ENCODE measurements around the gene POLN.
"Not testable (repeated sequence)": the region's sequence is repeated elsewhere in the genome, so short reads cannot be mapped to it uniquely, and the experiment has no call there.

The POLN gene

DNA sequence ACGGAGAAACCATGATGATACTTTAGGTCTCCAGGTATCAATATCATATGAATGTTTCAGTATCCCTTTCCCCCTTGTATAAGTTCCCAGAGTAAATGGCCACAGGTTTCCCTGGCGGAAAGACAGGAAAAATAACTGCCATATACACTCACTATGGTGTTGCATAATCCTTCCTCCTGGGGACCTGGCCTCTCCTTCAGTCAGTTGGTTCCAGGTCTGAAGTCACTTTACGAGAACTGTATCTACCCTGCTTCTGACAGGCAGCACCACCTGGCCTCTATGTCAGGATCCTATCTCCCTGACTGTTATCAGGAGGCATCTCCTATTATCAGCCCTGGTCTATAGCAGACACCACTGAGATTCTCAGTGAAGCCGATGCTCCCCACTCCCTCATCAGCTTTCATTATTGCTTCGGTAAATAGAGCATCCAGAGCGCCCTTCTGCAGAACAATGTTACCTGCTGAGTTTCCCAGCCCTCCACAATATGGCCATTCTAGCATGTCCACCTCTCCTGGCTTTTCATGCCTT, 22.6 kb downstream of the POLN start:
- DNase-seq: peak in 1 of 14 donors; percentile 67

DNA sequence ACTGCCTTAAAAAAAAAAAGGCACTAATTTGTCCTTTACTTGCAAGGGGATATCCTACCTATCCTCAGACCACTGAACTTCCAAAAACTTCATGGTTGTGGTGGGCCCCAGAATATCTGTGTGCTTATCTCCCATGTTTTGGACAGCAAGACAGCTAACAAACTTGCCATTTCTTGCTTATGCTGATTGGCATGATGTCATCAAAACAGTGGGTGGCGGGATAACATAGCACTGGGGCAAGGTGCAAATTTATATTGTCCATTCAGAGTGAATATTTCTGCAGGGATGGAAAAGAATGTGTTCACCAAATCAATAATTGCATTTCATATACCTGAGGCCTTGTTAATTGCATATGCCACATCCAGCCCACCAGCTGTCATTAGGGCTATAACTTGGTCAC, 23.5 kb downstream of the POLN start:
- DNase-seq: no peak

DNA sequence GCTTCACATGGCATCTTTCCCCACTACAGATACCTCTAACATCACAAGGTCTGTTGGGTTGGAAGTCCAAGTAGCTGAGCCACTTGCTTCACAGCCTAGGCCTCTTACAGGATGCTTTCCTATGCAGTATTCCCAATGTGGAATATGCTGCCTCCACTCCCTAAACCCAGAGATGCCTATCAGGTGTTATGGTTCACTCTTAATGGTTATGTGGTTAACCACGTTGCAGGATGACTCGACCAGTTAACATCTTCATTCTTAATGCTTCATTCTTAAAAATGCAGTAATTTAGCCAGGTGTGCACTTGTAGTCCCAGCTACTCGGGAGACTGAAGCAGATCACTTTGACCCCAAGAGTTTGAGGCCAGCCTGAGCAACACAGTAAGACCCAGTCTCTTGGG, 24.2 kb downstream of the POLN start:
- DNase-seq: no peak

DNA sequence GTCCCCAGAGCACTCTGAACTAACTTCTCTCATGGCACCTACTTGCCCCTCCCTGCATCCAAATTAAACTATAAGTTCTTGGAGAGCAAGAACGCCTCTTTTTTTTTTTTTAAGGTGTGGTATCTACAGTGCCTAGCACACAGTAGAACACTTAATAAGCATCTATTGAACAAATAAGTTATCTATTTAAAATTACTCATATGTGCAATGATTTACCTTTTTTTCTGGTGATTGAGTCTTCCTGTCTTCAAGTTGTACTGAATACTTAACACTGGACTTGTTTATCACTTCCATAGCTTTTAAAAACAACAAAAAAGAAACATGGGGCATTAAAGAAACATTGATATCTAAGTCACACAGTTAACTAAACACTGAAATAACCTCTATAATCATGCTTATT, 29.1 kb downstream of the POLN start:
- DNase-seq: no peak

DNA sequence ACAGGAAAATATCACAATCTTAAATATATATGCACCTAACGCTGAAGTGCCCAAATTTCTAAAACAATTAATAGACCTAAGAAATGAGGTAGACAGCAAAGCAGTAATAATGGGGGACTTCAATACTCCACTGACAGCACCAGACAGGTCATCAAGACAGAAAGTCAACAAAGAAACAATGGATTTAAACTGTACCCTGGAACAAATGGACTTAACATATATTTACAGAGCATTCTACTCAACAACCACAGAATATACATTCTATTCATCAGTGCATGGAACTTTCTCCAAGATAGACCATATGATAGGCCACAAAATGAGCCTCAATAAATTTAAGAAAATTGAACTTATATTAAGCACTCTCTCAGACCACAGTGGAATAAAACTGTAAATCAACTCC, 39.1 kb downstream of the POLN start:
- not testable (repeated sequence) for DNase-seq

DNA sequence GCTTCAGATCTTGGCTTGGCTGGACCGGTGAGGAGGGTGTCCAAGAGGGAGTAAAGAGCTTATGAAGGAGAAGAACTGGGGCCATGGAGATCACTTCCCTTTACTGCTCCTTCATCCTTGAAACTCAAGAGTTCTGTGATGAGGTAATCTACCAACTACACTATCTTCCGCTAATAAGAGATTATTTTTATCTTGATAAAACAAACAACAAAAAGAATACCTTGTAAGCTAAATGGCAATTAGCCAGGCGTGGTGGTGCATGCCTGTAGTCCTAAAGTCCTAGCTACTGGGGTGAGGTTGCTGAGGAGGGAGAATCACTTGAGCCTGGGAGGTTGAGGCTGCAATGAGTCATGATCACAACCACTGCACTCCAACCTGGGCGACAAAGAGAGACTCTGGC, 47.4 kb downstream of the POLN start:
- no peak for DNase-seq

DNA sequence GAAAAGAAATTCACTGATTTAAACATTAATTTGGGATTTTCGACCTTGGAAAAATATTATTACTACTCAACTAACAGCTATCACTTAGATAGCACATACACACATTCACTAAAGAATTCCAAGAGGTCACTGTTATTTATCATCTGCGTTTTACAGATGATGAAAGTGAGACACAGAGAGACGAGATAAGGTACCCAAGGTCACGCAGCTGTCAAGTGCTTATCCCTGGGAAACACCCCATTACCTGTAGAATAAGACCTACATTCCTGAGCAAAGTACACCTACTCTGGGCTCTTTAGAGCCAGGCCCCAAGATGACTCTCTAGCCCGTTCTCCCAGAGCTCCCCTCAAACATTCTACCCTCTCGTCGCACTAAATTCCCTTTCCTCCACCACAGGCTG, 48.6 kb downstream of the POLN start:
- DNase-seq: no peak

DNA sequence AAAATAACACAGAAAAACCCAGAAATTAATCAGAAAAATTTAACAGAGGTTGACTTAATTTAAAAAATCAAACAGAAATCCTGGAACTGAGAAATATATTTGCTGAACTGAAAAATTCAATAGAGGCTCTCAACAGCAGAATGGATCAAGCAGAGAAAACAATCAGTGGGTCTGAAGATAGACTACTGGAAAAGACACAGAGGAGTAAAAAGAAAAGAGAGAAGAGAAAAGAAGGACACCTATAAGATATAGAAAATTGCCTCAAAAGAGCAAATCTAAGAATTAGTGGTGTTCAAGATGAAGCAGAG, 55.1 kb downstream of the POLN start:
- no peak for DNase-seq

DNA sequence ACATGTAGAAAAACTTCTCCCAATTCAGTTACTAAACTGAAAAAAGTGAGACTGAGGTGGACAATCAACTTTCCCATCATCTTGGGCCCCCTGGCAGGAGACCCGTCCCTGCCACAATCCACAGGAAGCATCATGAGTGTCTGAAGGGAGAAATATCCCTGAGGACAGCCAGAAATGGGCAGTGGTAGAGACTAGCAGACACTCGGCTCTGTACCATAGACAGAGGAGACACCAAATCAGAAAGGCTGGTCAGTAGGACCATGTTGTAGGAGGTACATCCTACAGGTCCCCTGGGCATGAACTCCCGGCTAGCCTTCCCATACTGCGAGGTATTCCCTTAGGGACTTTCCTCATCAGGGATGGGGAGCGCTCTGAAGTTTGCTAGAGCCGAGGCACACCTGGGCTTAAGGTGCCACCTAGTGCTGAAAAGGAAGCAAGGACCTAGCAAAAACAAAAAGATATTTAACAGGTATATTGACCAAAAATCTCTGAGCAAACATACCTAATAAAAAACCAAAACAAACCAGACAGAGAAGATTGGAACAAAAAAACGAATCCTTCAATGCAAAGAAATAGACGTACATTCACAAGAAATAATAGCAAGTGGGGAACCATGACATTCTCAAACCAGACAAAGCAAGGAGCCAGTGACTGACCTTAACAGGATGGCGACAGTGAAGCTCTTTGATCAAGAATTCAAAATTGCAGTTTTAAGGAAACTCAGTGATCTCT, 55.6 kb downstream of the POLN start:
- DNase-seq: no peak

DNA sequence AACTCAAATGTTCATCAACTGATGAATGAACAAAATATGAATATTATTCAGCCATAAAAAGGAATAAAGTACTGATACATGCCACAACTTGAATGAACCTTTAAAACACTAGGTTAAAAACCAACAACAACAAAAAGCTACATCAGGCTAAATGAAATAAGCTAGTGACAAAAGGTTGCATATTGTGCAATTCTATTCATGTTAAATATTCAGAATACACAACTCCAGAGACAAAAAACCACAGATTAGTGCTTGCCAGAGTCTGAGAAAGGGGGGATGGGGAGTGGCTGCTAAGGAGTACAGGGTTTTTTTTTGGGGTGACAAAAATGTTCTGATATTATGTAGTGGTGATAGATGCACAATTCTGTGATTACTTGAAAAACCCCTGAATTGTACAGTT, 58.5 kb downstream of the POLN start:
- DNase-seq: no peak

DNA sequence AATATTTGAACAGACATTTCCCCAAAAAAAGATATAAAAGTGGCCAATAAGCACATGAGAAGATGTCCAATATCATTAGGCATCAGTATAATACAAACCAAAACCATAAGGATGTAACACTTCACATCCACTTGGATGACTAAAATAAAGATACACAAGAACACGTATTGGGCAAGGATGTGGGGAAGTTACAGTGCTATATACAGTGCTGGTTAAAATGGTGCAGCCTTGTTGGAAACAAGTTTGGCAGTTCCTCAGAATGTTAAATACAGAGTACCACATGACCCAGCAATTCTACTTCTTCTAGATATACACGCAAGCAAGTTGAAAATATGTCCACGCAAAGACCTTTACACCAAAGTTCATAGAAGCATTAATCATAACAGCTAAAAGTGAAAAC, 58.9 kb downstream of the POLN start:
- no peak for DNase-seq

DNA sequence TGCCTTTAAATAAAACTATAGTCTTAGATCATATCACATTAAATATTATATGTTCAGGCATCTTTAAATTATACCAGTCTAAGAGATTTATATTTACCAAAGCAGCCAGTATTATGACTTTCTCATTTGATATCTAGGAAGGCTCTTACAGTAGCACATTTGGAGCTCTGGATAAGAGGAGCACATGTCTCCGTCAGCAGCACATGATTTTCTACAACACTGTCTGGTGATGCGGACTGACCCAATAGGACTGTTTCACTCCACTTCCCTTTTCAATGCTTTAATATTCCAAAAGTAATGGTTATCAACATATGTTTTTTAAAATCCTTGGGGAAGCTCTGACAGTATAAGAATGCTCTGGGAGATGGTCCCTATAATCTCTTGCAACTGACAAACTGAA, 61.5 kb downstream of the POLN start:
- DNase-seq: no peak

DNA sequence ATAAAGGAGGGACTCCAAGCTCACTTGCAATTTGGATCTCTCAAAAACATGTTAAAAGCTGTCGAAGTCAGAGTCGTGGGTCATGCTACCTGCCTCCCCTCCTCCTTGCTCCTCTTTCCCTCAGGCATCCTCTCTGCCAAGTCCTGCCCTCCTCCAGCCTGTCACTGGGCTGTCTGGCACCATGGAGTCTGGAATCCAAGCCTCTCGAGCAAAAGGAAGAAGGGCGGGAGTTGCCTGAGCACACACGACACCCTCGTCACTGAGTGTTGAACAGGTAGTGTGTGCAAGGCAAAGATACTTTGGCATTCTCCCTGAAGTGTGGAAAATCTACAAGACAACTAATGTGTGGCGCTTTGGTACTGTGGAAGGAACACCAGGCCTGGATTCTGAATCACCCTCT, 62.2 kb downstream of the POLN start:
- no peak for DNase-seq

DNA sequence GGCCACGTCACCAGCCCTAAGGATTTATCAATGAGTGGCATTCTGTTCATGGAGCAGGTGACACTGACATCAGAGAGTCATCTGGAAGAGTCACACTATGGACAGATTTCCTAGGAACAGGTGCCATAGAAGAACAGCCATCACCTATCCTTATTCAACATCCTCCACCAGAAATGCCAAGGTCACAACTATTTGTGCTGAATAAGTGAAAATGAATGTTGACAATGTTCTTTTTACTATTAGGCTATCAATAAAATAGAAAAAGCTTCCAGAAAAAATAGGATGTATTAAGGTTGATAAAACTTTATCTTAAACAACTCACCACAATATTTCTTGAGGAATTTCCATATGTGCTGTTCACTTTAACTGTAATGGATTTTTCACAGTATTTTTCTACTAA, 62.9 kb downstream of the POLN start:
- no peak for DNase-seq

DNA sequence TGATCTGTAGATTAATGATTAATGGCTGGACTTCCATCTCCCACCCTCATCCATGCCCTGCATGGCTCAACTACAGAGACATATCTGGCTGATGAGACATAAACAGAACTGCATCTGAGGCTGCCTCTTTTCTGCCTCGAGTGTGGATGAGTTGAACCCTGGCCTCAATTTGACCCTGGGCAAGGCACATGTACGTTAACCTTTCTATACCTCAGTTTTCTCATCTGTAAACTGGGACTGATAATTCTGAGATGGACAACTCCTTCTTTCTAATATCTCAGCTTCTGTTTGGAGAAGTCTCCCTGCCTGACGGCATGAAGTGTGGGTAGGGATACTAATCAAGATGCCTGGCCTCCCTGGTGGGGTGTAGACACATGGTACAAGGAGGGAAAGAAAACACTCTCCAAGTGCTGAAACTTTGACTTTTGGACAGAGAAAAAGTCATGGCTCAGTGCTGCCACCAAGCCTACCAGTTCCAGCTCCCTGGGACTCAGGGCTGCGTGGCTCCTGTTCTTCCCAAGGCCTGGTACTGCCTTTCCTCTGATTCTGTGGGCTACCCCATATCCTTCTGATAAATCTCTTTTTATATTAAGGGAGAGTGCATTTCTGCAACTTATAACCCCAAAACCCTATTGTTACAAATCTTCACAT, 64.4 kb downstream of the POLN start:
- no peak for DNase-seq

DNA sequence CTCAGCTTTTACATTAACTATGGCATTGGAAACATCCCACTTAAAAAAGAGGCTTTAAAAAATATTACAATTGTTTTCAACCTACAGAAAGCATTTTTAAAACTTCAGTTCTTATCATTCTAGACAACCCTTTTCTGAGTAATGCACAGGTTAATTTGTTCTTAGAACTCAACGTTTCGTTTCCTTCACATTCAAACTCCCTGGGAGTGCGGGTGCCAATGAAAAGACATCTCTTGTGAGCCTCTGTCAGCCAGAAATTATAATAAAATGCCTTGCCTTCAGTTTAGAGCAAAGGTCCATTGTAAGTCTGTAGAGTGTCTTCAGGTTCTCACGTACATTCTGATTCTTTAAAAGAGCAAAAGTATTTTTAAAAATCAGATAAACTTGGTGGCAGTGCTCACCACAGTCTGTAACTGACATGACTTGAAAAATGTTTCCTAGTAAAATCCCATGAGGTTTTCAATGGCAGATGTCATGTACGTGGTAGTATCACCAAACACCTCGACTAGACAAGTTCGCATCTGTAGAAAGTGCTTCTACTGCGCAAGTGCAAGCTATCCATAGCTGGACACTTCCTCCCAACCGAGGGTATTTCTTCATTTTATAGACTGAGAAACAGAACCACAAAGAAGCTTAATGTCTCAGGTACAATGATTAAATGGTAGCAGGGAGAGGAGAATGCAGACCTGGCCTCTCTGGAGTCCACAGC, 65.8 kb downstream of the POLN start:
- DNase-seq: no peak

DNA sequence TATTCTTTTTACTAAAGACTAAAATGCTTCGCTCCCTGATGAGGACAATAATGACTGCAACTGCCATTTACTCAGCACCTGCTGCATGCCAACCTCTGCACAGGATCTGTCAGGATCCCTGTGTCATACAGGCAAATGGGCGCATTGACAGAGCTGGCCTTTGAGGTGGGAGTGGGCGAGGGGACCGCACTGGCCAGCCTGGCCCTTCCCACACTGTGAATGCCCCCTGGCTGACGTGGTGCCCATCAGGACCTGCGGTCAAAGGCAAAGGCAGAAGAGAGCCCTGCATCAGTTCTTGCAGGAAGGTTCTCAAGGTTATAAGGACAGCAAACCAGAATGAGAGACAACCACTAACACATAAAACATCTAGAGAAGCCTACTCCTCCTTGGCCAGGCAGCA, 67.9 kb downstream of the POLN start:
- DNase-seq: no peak

DNA sequence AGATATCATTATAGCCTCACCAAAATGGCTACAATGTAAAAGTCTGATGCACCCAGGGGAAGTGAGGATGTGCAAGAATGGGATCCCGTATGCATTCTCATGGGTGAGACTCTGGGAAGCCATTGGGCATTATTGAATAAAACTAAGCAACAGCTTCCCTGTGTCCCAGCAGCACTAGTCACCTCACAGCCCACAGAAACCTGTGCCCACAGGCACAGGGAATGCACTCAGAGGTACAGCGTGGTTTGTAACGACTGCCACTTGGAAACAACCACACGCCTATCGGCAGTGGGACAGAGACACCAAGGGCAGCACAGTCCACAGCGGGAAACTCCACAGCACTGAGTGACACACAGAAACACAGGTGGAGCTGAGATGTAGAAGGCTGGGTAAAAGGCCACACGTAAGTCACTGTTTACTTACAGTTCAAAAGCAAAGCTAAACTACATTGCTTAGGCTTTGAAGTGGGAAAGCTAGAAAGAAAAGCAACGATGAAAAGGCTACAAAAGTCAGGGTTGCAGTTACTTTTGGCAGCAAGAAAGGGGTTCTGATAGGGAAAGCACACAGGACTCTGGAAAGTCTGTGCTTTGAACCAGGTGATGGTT, 69.2 kb downstream of the POLN start:
- no peak for DNase-seq

DNA sequence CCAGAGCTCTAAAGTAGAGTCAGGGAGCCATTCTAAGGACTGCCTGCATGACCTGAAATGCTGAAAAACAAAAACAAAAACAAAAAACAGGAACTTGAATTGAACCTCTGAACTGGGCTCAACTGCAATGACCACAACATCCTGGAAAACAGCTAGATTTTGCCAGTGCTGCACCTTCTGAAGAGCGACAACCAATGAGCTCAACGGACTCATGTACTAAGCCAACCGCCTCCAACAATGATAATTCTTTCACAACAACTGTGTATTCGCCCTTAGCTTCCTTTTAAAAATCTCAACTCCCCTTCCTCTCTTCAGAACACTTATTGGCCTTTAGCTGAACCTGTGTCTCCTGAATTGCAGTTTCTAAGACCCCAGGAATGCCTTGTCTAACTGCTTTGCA, 69.8 kb downstream of the POLN start:
- DNase-seq: no peak

DNA sequence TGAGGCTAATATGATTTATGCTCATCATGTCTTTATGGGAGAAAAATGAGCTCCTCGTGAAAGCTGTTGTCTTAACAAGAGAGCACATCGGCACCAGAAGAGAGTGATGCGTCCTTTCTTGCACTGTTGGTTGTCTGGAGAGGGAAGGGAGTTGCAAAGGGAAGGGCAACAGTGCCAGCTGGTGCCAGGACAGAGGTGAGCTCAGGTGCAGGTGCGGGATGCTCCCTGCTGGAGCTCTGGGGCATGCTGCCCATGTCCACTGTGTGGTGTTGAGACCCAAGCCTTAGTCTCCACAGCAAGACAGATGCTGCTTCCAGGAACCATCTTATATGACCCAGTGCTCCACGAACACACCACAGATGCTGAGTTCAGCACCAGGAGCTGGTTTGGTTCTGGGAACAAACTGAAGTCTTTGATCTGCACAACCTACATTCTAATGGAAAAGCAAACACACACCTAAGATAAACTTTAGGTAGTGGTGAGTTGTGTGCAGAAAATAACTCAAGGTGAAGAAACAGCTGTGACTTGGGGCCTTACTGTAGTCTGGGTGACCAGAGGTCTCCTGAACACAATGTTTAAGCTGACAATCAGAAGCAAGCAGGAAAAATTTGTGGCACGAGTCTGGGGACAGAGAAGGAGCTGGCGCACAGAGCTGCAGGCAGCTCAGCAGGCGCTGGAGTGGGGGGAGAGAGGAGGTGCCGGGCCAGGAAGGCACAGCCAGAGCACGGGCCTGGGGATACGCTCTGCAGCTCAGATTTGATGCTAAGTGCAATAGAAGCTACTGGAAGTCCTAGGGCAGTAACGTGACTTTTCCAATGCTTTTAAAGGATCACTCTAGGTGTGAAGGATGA, 73.2 kb downstream of the POLN start:
- no peak for DNase-seq

DNA sequence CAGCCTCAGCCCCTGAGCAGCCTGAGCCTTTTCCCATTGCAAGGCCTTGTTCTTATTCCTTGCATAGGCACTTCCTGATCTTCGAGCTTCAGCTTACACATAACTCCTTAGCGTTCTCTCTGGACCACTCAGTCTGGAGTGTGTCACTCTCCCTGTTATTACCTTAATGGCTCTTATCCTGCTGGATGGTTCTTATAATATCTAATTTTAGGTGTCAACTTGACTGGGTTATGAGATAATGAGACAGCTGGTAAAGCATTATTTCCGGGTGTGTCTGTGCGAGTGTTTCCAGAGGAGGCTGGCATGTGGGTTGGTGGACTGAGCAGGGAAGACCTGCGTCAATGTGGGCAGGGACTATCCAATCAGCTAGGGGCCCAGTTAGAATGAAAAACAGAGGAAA, 75.7 kb downstream of the POLN start:
- no peak for DNase-seq

DNA sequence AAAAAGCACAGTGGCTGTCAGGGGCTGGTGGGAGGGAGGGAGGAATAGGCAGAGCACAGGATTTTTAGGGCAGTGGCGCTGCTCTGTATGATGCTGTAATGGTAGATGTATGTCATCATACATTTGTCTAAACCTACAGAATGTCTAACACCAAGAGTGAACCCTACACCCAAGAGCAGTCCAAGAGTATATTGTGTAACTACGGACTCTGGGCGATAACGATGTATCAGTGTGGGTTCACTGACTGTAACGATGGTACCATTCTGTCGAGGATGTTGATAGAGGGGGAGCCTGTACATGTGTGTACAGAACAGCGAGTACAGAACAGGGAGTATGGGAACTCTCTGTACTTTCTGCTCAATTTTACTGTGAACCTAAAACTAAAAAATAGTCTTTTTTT, 76.5 kb downstream of the POLN start:
- no peak for DNase-seq

Data from C1 segment of cervical spinal cord (tissue), 14 donors.